GM21367 (cell line): ENCODE results near the gene KCNG4.
"Not testable (repeated sequence)": the region's sequence is repeated elsewhere in the genome, so short reads cannot be mapped to it uniquely, and the experiment has no call there.

Source experiments
- ATAC-seq: cut with Tn5 transposase; IDR thresholded peaks from one replicate; pipeline ENCODE4 v1.9.1; 2021; ENCODE audit not compliant: unreplicated experiment

The KCNG4 gene

DNA sequence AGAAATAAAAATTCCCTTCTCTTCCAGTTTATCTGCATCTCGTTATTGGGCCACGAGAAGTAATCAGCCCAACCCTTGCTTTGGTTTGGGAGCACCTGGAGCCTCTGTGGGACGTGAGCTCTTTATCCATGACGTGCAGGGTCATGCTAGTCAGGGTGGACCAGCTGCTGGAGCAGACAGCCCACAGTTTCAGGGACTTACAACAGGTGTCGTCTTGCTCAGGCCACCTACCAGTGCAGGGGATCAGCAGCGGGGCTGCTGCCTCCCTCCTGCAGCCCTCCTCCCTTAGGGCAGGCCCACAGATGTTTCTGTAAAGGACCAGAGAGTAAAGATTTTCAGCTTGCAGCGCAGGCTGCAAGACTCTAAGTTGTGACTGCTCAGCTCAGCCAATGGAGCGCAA lies 31.9 kb downstream of the KCNG4 start:
- ATAC-seq, result no peak

GRCh38 chr16:84207251-84207650 lies 32.6 kb downstream of the KCNG4 start:
- no peak for ATAC-seq

DNA sequence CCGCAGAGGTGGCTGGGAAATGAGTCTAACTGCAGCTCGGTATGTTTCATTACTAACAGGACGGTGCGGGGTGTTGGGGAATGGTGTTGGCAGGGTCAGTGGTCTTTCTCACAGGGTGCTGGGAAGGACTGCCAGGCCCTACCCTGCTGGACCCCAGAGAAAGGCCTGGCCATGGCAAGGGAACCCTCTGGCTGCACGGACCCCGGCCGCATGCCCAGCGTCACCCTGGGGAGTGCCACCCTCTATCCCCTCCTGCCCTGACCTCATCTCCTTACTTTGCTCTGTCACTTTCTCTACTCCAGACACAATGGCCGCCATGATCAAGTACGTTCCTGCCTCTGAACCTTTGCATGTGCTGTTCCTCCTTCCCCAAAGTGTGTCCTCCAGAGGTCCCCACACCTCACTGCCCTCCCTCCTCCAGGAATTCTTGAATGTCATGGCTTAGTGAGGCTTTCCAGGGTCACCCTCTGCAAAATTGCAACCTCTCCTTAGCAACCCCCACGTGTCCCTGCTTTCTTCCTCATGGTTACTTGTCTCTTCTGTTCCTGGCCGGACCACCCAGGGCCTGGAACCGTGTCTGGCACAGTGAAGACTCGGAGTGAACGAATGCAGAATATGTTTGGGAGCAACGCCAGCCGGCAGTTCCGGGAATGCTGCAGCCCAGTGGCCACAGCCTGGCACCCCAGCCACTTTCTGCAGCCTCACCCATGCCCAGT lies 33.7 kb downstream of the KCNG4 start:
- ATAC-seq, result no peak

DNA sequence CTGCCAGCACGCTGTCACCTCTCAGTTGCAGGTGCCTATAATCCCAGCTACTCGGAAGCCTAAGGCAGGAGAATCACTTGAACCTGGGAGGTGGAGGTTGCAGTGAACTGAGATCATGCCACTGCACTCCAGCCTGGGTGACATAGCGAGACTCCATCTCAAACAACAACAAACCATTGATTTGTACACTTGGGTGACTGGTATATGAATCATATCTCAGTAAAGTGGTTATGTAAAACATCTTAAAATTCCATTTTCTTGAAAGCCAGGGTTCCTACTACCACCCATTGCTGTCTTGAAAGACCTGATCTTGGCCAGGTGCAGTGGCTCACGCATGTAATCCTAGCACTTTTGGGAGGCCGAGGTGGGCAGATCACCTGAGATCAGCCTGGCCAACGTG lies 34.7 kb downstream of the KCNG4 start:
- not testable (repeated sequence) for ATAC-seq

GRCh38 chr16:84204551-84204950 lies 35.3 kb downstream of the KCNG4 start:
- ATAC-seq, result not testable (repeated sequence)

DNA sequence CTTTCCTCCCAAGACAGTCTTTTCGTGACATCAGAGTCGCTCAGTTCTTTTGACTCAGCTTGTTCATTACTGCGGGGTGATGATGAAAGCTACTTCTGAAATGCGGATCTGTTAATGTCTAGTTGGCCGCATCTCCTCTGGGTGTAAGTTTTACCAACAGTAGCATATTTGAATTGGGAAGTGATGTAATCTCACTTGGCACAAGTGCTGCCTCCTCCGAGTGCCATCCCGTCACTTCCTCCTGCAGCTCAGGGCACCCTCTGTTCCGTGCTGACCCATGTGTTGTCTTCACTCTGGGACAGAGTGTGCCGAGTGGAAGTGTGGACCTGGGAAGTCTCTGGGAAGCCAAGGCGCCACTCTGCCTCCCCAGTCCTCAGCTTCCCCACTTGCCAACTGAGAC lies 40.0 kb downstream of the KCNG4 start:
- no peak for ATAC-seq

GRCh38 chr16:84199097-84199496 lies 40.7 kb downstream of the KCNG4 start:
- ATAC-seq, result no peak

DNA sequence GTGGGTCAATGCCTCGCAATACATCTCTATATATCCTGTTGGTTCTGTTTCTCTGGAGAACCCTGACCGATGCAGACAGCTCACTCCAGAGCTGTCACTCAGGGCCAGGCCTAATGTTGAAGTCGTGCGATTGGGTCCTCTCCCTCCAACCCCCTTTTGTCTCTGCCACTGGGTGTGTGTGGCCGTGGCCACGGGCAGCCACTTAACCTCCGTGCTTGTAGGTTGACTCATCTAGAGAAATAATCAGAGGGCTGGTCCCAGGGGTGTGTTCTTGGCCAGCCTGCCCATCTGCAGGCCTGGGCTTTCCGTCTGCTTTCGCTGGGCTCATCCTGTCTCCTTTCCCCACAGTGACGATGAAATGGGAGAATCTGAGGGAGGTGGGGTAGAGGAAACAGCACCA lies 41.4 kb downstream of the KCNG4 start:
- ATAC-seq, result no peak

- no peak for ATAC-seq
Measured at GRCh38 chr16:84197466-84198128, 42.2 kb downstream of the KCNG4 start.

DNA sequence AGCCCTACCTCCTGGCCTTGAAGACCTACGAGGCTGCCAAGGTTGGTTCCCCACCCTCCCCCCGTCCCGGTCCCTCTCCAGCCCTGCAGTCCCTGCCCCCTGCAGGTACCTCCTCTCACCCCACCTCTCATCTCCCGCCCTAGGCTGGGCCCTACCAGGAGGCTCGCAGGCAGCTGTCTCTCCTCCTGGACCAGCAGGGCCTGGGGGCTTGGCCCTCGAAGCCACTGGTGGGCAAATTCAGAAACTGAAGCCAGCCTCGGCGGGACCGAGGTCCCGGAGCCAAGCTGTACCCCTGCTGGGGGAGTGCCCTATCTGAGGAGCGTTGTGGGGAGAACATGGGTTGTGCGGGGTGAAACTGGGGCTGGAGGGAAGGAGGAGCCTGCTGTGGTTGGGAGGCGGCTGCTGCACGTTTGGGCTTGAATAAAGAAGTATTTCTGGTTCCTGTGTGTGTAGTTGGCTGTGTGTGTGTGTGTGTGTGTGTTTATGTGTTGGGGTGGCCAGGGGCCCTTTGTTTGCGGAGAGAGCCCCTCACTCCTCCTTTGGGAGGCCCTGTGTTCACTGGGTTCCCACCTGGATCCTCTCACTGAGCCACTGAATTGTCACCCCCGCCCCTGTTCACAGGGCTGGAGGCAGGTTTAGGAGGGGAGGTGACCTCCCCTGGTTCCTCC lies 43.0 kb downstream of the KCNG4 start:
- ATAC-seq, result no peak

GRCh38 chr16:84196101-84196500 lies 43.7 kb downstream of the KCNG4 start:
- no peak for ATAC-seq

DNA sequence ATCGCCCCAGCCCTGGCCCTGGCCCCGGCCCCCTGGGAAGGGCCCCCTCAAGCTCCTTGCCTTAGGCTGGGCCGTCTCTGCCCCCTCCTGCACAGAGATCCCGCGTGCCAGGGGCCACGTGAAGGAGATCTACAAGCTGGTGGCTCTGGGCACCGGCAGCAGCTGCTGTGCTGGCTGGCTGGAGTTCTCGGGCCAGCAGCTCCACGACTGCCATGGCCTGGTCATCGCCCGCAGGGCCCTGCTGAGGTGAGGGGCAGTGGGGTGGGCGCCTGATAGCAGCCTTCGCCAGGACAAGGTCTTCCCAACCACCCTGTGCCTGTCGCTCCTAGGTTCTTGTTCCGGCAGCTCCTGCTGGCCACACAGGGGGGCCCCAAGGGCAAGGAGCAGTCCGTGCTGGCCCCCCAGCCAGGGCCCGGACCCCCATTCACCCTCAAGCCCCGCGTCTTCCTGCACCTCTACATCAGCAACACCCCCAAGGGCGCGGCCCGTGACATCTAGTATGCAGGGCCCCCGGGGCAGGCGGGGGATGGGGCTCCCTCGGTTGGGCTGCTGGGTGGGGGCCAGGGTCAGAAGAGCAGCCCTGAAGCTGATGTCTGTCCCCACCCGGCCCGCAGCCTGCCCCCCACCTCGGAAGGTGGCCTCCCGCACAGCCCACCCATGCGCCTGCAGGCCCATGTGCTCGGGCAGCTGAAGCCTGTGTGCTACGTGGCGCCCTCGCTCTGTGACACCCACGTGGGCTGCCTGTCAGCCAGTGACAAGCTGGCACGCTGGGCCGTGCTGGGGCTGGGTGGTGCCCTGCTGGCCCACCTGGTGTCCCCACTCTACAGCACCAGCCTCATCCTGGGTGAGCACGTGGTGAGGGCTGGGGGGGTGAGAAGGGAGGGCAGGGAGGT lies 44.4 kb downstream of the KCNG4 start:
- no peak for ATAC-seq

- no peak for ATAC-seq
Measured at GRCh38 chr16:84194470-84195200, 45.2 kb downstream of the KCNG4 start.

DNA sequence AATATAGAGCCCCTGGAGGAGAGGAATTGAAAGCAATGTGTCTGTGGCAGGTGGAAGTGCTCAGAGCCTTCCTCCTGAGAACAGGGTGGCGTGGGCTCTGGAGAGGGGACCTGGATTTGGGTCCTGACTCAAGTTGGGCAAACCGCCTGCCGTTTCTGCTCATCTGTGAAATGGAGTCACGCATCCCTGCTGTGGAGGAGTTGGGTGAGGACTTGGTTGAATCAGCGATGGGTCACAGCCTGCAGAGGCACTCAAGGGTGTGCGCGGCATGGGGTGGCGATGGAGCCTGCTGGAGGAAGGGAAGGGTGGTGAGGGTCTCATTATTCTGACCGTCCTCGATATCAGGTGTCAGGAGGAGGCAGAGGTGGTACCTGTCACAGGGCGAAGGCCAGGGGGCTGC lies 45.8 kb downstream of the KCNG4 start:
- no peak for ATAC-seq

DNA sequence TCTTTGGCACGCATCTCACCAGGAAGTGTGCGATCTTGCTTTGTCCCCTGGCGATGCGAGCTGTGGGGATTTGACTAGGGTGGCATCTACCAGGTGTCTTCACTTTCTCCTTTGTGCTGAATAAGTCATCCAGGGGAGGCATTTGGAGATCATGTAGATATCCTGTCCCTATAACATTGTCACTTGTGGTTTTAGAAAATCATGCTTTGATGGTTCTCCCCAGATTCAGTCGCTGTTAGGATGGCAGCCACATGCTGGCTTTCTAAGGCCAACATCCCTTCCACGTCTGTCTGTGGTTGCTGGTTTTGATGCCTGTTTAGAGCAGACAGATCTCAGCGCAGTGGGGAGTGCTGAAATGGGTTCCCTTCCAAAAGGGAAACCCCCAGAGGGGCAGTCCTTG lies 46.3 kb downstream of the KCNG4 start:
- no peak for ATAC-seq

DNA sequence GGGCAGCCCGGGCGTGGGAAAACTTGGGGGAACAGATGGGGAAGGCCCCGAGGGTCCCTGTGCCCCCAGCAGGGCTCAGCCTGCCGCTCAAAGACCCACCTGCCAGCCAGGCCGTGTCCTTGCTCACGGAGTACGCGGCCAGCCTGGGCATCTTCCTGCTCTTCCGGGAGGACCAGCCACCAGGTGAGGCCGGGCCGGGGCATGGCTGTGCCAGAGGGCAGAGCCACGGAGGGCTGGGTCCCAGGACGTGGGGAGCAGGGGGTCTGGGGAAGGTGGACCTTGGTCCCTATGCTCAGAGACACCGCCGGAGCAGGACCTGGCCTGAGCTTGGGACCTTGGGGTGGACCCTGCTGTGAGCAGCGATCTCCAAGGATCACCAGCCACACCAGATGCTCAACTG lies 48.3 kb downstream of the KCNG4 start:
- ATAC-seq, result no peak

DNA sequence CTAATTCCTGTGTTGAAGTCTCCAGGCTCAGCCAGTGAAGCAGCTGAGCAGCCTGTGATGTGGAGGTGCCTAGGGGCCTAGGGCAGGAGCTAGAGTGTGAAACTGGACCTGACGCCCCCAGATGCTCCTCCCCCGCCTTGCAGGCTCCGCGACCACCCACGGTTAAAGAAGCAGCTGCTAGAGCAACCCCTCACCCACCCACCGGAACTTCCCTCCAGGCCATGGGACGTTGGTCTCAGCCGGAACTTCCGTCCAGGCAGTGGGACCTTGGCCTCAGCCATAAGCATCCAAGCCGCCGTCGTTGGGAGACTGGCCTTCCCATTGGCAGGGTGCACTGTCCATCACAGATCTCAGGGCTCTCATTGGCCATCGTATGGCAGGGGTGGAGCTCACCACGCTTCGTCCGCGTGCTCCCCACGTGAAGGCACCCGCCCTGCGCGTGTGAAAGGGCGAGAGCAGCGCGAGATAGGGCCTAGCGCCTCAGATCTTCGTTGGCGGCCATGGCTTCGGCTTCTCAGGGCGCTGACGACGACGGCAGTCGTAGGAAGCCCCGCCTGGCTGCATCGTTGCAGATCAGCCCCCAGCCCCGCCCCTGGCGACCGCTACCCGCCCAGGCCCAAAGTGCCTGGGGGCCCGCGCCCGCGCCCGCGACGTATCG lies 49.0 kb downstream of the KCNG4 start, which contains the start of gene ADAD2:
Gene ADAD2, plus strand, starts transcription at position 427 of the 658 bp plus-strand sequence. Its CDS starts 74 bp downstream, at position 501.
- no peak for ATAC-seq

DNA sequence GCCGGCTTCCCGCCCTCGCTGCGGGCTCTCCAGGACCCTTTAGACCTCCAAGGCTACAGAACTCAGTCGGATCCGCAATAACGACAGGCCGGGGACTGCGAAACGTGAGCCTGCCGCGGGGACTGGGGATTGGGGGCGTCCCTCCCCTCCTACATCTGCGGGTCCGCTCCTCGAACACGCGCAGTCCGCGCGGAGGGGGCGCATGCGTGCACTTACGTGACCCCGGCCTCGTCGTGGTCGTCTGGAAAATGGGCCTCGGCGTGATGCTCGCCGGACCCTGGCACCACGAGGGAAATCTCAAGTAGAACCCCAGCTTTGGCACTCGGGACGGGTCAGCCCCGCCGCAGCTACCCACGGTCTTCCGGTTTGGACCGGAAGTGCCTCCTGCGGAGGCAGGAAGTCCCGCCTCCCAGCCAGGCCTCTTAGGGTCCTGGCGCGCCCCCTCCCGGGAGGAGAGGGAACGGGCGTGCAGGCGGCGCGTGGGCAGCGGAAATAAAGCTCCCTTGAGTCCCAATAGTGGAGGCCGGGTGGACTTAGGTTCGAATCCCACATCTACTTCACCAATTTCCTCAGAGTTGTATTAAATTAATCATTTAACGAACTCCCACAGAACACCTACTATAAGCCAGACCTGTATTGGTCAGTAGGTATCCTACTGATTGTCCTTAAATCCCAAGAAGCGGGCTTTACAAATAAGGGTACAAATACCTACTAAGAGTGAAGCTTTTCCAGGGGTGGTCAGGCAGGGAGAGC lies 53.0 kb downstream of the KCNG4 start, which contains the start of gene TAF1C:
Gene TAF1C, minus strand, starts transcription at position 373 of the 753 bp plus-strand sequence. CDS start 2,069 bp downstream, outside the sequence.
- peak; percentile 76 for ATAC-seq

GRCh38 chr16:84184775-84185174 lies 55.0 kb downstream of the KCNG4 start:
- ATAC-seq, result no peak
